Measurements from ENCODE around the gene CD274. TPM values are rescaled to one million over a fixed set of nuclear protein-coding genes. Genes with fewer than 3 reads are reported as not detected.

Gene CD274
- total RNA-seq, 1 donor from 2014 or later = 4.7 TPM

GRCh38 chr9:5515261-5515650 lies 64.9 kb downstream of the CD274 start:
- no peak for ATAC-seq
- no peak for DNase-seq (ENCODE audit: low spot score)
- intact Hi-C loops (cut with DNase I) = no loop called here

DNA sequence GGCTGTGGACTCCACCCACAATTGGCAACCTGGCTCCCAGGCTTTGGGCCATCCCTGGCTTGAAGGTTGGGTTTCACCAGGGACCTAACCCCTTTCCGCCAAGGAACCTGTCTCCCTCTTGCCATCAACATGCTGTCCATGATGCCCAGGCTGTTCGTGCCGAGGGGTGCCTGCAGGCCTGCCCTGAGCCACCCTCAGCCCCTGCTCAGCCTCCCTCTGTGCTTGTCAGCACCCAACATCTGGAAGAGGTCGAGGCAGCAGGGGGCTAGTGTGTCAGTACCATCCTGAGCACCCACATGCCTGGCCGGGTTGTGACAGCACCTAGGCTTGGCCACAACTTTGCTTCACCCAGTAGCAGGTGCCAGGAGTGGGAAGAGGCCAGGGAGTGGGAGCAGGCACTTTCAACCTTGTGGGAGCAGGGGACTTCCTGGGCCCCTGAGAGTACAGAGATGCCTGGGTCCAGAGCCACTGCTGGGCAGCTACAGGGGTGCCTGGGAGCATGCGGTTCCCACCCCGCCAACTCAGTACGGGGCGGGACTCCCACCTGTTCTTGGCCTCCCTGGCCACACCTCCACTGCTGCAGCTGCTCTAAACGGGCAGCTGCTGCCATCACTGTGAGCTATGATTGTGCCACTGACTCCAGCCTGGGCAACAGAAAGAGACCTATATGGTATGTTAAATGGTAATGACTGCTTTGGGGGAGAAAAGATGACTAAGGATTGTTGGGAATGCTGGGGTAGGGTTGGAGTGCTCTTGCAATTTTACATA lies 66.3 kb downstream of the CD274 start:
- DNase-seq (ENCODE audit: low spot score) (no peak), ATAC-seq (no peak)
- intact Hi-C loops (cut with DNase I) = no loop called here

DNA sequence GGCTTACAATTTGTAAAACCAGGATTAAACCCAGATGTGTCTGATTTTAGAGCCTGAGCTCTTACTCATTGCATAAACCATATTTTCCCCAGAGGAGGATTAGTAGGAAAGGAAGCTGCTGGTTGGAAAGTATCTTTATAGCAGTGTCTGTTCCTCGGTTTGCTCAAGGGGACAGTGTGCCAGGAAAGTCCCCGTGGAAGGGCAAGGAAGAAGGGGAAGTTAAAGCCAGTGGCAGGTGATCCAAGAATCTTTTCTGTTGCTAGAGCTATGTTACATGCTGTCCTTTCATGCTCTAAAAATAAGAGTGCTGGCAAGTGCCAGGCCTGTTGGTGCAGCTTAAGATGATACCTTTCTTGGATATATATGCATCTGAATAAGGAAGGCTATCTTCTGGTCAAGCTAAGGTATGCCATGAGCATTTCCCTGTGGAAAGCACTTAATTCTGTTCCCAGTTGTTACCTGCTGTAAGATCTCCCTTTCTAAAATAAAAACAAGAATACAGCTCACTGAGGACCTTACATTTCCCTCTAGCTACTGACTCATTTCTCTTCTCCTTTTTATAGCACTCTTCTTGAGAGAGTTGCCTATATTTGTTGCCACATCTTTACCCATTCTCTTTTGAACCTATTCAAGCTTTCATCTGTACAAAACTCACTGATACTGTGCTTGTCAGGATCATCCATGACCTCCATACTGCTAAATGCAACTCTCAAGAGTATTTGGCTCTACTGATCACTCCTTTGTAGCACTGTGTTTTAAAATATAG lies 68.0 kb downstream of the CD274 start:
- ATAC-seq (peak; percentile 65), DNase-seq (ENCODE audit: low spot score) (no peak)
- intact Hi-C loops (cut with DNase I) = no loop called here

DNA sequence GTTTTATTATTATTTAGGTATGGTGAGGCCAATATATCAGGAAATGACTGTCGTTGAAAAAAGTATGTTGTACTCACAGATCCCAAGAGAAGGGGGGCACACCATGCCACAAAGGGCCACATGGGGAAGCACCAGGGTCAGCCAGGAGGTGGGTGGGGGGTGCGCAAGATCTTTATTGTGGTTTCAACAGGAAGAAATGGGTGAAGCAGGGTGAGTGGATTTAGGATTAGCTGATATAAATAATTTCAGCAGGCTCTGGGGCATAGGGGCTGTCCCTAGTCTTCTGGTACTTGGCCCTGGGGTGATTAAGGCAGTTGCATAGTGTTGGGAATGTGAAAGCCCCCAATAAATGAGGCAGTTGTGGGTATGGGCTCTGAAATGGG lies 68.6 kb downstream of the CD274 start:
- intact Hi-C loops (cut with DNase I) = no loop called here
- DNase-seq (ENCODE audit: low spot score) = no peak
- no peak for ATAC-seq

Other genes starting within 250 kb of the CD274 start
- gene INSL4, start 219.1 kb upstream of the CD274 start, total RNA-seq = not detected
- not detected for gene RLN2, start 145.8 kb upstream of the CD274 start, total RNA-seq
- not detected for gene RLN1, start 110.7 kb upstream of the CD274 start, total RNA-seq
- 10.7 TPM for gene PLGRKT, start 12.6 kb upstream of the CD274 start, total RNA-seq
- 3.0 TPM for gene PDCD1LG2, start 60.0 kb downstream of the CD274 start, total RNA-seq
- gene RIC1, start 178.6 kb downstream of the CD274 start, total RNA-seq = 30.3 TPM